SU-DHL-6 (cell line): ENCODE measurements around the gene ANKS6.

Experiments
- H2AFZ ChIP-seq: fragments of 200-600 bp; sonication (generic); 2 replicates; pipeline ENCODE4 v1.6.1; 2014; ENCODE audit warnings: low read depth, mild to moderate bottlenecking, moderate library complexity, mixed read lengths, antibody characterized with exemption, low read length; ENCODE audit not compliant: severe bottlenecking
- H3F3A ChIP-seq: fragments of 200-600 bp; shearing (Covaris generic); 2 replicates; pipeline ENCODE4 v1.6.0; 2016; ENCODE audit warnings: antibody characterized with exemption, mild to moderate bottlenecking; ENCODE audit not compliant: insufficient read depth
- H3K27ac ChIP-seq: fragments of 200-600 bp; sonication (generic); 2 replicates; pipeline ENCODE4 v1.5.1; 2016; ENCODE audit warnings: low read depth, mild to moderate bottlenecking, low read length, moderate library complexity, mixed read lengths
- H3K27me3 ChIP-seq: fragments of 200-600 bp; sonication (generic), shearing (Covaris generic); 2 replicates; pipeline ENCODE4 v1.6.0; 2014; ENCODE audit warnings: mild to moderate bottlenecking, low read length
- H3K36me3 ChIP-seq: fragments of 200-600 bp; sonication (generic); 2 replicates; pipeline ENCODE4 v1.6.1; 2014; ENCODE audit warnings: mild to moderate bottlenecking, low read length, mixed read lengths
- H3K4me2 ChIP-seq: fragments of 300-600, 200-600 bp; shearing (Covaris generic), sonication (generic); 2 replicates; pipeline ENCODE4 v1.6.0; 2014; ENCODE audit warnings: low read length, low read depth, mild to moderate bottlenecking; ENCODE audit not compliant: poor library complexity, severe bottlenecking
- H3K4me3 ChIP-seq: fragments of 200-600 bp; sonication (generic); 2 replicates; pipeline ENCODE4 v1.5.1; 2014; ENCODE audit warnings: antibody characterized with exemption, low read length, mild to moderate bottlenecking, mixed read lengths; ENCODE audit not compliant: insufficient read depth, poor library complexity, severe bottlenecking
- H3K79me2 ChIP-seq: fragments of 200-600 bp; sonication (generic); 2 replicates; pipeline ENCODE4 v1.6.1; 2014; ENCODE audit warnings: mild to moderate bottlenecking, low read length, moderate library complexity; ENCODE audit not compliant: insufficient read depth
- H3K9ac ChIP-seq: fragments of 200-600 bp; sonication (generic); 2 replicates; pipeline ENCODE4 v1.7.0; 2014; ENCODE audit warnings: mild to moderate bottlenecking, low read length
- H3K9me2 ChIP-seq: fragments of 200-600 bp; sonication (generic); replicated peaks from 2 replicates; pipeline ENCODE4 v1.6.1; 2014; ENCODE audit warnings: low read length; ENCODE audit not compliant: insufficient read depth
- H3K9me3 ChIP-seq: fragments of 200-600 bp; sonication (generic); 2 replicates; pipeline ENCODE4 v1.6.1; 2014; ENCODE audit warnings: low read length, mixed read lengths; ENCODE audit not compliant: insufficient read depth
- H4K20me1 ChIP-seq: fragments of 200-600 bp; sonication (generic); 2 replicates; pipeline ENCODE4 v1.6.1; 2014; ENCODE audit warnings: low read depth, mild to moderate bottlenecking, antibody characterized with exemption, low read length, moderate library complexity, mixed read lengths
- CTCF ChIP-seq: fragments of 200-600 bp; sonication (generic); IDR thresholded peaks from one replicate; pipeline ENCODE4 v1.5.1; 2017; ENCODE audit warnings: antibody characterized with exemption, mild to moderate bottlenecking, low read length, moderate library complexity; ENCODE audit not compliant: insufficient read depth, poor library complexity, severe bottlenecking
- EZH2phosphoT487 ChIP-seq: fragments of 200-600 bp; sonication (generic), shearing (Covaris generic); conservative IDR thresholded peaks from 2 replicates; pipeline ENCODE4 v1.6.1; 2018; ENCODE audit warnings: mild to moderate bottlenecking, antibody characterized with exemption, low read length, moderate library complexity, mixed read lengths

ANKS6 gene

DNA sequence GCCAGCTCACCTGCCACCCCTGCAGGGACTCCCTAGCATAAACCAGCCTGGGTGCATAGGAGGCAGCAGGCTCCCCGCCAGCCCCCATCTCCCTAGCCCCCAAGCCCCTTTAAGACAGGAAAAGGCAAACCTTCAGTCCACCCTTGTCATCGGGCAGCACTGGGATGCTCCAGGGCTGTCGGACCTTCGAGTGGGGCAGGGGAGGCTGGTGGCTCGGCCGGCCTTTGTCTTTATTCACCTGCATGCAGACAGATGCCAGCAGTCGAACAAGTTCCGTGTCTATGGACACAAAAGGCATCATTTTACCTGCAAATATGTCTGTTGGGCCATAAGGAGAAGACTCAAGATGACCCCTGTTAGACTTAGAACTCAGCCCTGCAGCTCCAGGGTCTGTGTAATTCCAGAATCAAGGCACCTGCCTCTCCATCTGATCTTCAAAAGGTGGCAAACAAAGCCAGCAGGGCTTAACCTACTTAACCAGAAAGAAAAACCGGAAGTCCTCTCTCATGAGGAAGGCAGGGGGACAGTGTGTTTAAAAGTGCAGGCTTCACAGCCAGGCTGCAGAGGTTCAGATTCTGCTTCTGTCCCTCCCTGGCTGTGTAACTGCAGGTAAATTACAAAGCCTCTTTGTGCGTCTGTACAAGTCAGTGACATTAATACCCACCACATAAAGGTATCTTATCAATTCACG, 16.2 kb downstream of the ANKS6 start:
- H3K9me3 ChIP-seq, result no peaks in the 10 kb centered on the region
- no peak overlapping the region for H3K4me2 ChIP-seq
- H3K36me3 ChIP-seq, result no peaks in the 10 kb centered on the region
- no peak overlapping the region for H3K9ac ChIP-seq
- no peaks in the 10 kb centered on the region for H3K9me2 ChIP-seq
- H3K27ac ChIP-seq, result no peak overlapping the region
- H3K4me3 ChIP-seq, result no peak overlapping the region
- no peaks in the 10 kb centered on the region for H3F3A ChIP-seq
- H3K79me2 ChIP-seq, result no peaks in the 10 kb centered on the region
- H4K20me1 ChIP-seq, result no peaks in the 10 kb centered on the region
- TF ChIP-seq EZH2phosphoT487, result no peak
- TF ChIP-seq CTCF, result no peak
- H2AFZ ChIP-seq, result no peak overlapping the region
- no peaks in the 10 kb centered on the region for H3K27me3 ChIP-seq

DNA sequence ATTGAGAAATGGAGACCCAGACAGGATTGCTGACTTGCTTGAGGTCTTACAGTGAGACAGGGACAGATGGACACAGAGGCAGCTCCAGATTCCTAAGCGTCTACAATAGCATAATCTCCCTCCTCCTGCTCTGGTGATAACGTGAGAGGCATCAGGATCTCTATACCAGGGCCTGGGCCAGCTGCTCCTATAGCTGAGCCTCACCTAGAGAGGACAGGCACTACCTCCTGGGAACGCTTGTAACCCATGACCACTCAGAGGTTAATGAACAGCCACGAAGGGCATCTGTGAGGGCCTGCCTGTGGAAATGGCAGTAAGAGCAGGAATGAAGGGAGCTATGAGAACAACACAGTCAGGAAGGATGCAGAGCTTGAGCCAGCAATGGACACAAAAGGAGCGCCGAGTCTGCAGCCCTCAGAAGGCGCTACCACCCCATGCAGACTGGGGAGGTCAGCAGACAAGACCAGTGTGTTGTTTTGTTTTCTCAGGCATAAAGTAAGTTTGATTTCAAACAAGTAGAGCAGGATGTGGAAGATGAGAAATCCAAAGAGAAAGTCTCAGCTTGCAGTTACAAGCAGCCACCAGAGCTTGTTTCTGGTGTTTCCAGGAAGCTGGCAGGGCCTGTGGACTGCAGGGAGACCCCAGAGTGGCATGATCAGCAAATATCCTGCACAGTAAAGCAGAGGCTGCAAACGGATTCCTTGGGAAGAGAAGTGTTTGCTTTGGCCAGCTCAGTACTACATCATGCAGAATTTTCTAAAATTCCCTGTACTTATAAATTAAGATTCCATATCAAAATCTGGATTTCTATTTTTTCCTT, 17.4 kb downstream of the ANKS6 start:
- Histone ChIP-seq H3K9me2 (no peaks in the 10 kb centered on the region), H3F3A (no peaks in the 10 kb centered on the region), H4K20me1 (no peaks in the 10 kb centered on the region), H3K4me2 (no peak overlapping the region), H3K9me3 (no peaks in the 10 kb centered on the region), H3K27ac (no peak overlapping the region), H2AFZ (no peak overlapping the region), H3K27me3 (no peaks in the 10 kb centered on the region), H3K36me3 (no peaks in the 10 kb centered on the region), H3K79me2 (no peaks in the 10 kb centered on the region), H3K4me3 (no peak overlapping the region), H3K9ac (no peak overlapping the region)
- no peak for TF ChIP-seq CTCF
- TF ChIP-seq EZH2phosphoT487, result no peak

DNA sequence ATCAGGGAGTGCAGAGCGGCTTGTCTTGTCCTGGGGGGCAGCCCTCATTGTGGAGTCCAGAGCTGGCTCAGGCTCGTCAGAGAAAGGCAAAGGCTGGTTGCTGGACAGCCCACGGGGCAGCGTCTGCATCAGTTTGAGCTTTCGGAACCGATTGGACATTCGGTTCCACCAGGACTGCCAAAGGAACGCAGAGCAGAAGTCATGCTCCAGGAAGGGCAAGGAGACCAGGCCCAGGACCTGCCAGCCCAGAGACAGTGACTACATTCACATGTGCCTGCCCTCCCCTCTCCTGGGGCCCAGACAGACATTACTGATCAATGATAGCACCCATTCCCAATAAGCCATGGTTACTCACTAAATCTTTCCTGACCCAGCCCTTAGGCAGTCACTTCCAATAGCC, 18.1 kb downstream of the ANKS6 start:
- no peak overlapping the region for H2AFZ ChIP-seq
- no peak overlapping the region for H3K9ac ChIP-seq
- H3K4me2 ChIP-seq, result no peak overlapping the region
- no peaks in the 10 kb centered on the region for H3K79me2 ChIP-seq
- no peaks in the 10 kb centered on the region for H3K9me3 ChIP-seq
- TF ChIP-seq EZH2phosphoT487 (no peak), CTCF (no peak)
- no peaks in the 10 kb centered on the region for H4K20me1 ChIP-seq
- H3K36me3 ChIP-seq, result no peaks in the 10 kb centered on the region
- no peak overlapping the region for H3K27ac ChIP-seq
- H3K9me2 ChIP-seq, result no peaks in the 10 kb centered on the region
- no peaks in the 10 kb centered on the region for H3F3A ChIP-seq
- no peak overlapping the region for H3K4me3 ChIP-seq
- no peaks in the 10 kb centered on the region for H3K27me3 ChIP-seq
